HG02763 (cell line): ENCODE measurements around the gene LAMA2.

ENCODE experiments used
- ATAC-seq: cut with Tn5 transposase; IDR thresholded peaks from one replicate; pipeline ENCODE4 v1.9.1; 2021; ENCODE audit warnings: mild to moderate bottlenecking, moderate library complexity; ENCODE audit not compliant: unreplicated experiment

Gene LAMA2

GRCh38 chr6:129507059-129507807 lies 624.3 kb downstream of the LAMA2 start:
- no peak for ATAC-seq

DNA sequence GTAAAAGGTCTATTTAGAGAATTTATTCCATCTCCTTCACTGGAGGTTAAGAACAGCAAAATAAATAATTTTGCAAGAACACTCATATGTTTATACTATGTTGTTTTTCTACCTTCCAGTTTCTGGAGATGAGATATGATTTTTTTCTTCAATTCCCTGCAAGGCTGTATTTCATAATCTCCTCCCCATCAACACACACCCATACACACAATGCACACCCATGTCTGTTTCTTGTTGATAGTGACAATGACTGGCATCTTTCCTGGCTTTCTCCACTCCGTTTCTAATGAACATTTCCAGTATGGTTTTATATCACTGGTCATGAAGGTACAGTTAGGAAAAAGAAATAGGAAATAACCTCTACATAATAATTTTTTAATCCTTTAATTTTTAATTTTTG lies 624.9 kb downstream of the LAMA2 start:
- no peak for ATAC-seq

GRCh38 chr6:129508477-129509145 lies 625.7 kb downstream of the LAMA2 start:
- ATAC-seq, result no peak

- no peak for ATAC-seq
These were observed 628.0 kb downstream of the LAMA2 start for GRCh38 chr6:129510950-129511349.

DNA sequence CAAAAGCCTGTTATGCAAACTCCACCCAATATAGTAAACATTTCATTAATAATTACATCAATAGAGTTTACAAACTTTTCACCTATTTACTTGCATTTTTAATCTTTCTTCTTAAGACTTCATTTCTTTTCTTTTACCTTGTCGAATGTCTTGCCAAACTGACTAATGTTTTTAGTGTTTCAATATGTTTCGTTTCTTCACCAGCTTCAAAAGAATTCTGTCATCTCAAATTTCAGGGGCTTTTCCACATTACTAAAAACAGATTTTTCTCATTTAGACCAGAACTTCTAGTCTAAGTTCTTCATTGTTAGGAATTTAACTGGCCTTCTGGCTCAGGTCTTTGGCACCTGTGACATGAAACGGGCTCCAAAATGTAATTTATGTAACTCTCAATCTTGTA lies 630.5 kb downstream of the LAMA2 start:
- ATAC-seq, result no peak

GRCh38 chr6:129515004-129515403 lies 632.1 kb downstream of the LAMA2 start:
- ATAC-seq, result no peak

DNA sequence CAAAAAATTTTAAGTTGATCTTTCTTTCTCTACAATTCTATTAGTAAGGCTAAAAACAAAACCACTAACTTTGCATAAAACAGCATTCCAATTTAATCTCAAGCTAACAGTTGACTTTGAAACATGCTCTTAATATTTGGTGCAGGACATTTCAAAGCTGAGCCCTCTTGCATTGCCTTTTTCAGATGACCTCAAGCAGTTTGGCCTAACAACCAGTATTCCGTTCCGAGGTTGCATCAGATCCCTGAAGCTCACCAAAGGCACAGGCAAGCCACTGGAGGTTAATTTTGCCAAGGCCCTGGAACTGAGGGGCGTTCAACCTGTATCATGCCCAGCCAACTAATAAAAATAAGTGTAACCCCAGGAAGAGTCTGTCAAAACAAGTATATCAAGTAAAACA lies 633.1 kb downstream of the LAMA2 start:
- no peak for ATAC-seq

DNA sequence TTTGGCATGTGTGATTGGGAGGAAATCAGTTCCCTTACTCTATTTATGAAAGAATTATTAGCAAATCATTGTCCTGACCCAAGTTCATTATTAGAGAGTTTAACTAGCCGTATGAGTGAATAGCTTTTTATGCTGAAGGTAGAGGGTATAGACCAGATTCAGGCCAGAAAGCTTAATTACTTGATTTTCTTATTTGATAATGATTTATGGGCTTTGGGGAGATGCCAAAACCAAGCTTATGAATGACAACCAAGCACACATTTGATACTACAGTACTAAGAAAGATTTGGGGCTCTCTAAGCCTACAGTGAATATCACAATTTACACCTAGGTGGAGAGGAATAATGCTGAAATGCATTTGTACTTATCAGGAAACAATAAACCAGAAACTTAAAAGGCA lies 633.8 kb downstream of the LAMA2 start:
- no peak for ATAC-seq

- ATAC-seq, result no peak
These were observed 634.4 kb downstream of the LAMA2 start for GRCh38 chr6:129517288-129517687.

DNA sequence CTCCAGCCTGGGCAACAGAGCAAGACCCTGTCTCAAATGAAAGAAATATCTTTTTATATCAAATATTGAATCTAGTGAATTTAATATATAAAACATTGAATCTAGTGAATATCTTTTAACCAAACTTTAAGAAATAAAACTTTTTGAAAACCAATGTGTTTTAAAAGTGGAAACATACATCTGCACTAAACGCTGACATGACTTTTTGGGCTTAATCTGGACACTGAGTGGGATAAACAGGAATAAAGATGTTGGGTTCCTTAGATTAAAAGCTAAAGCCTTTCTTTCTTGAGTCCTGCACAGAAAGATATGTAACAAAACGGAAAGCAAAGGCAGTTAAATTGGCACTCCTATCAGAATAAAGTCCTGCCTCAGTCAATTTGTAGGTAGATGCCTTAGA lies 636.8 kb downstream of the LAMA2 start:
- no peak for ATAC-seq

DNA sequence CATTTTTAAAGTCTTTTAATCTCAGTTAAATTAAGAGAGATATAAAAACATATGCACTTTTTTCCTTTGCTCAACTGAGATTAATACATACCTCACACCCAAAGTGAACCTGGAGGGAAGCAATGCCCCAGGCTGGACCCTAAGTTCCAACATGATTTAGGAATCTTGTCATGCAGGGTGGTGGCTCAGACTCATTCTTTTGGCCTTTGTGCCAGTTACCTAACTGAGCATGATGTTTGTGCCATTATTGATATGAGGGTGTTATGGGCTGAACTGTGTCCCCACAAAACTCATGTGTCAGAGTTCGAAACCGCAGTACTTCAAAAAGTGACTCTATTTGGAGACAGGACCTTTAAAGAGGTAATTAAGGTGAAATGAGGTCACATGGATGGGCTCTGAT lies 639.0 kb downstream of the LAMA2 start:
- ATAC-seq, result no peak

GRCh38 chr6:129523816-129524215 lies 640.9 kb downstream of the LAMA2 start:
- no peak for ATAC-seq

GRCh38 chr6:129525055-129525454 lies 642.1 kb downstream of the LAMA2 start:
- no peak for ATAC-seq

GRCh38 chr6:129534926-129535325 lies 652.0 kb downstream of the LAMA2 start:
- no peak for ATAC-seq

GRCh38 chr6:129536271-129536670 lies 653.3 kb downstream of the LAMA2 start:
- no peak for ATAC-seq

DNA sequence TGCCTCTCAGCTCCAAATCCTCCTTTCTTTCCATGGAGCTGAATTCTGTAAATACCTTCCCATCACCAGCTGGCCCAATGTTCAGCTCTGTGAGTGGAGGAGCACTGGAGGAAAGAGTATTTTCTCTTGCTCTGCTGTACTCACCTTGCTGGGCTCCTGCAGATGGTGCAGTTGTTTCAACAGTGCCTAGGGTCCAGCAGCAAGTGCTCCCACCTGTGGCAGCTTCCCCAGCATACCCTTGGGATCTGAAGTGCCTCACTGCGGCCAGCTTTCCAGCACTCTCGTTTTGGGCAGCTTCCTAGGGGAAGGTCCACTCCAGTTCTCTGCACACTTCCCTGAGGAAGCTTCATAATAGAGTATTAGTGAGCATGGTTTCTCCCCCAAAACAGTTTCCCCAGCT lies 656.1 kb downstream of the LAMA2 start:
- ATAC-seq, result no peak

DNA sequence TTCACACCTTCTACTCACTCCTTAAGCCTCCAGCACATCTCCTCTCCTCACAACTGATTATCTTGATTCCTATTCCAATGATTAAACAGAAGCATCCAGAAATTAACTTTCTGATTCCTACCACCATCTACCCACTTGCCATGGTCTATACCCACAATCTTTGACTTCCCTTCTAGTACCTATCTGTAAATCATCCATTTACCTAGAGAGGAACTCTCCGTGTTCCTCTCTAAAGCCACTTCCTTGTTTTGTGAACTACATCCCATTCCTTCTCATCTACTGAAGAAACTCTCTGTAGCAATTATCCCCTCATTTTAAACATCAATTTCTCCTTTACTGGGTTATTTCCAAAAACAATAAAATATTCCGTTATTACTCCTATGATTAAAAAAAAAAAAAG lies 659.8 kb downstream of the LAMA2 start:
- no peak for ATAC-seq

GRCh38 chr6:129543981-129544380 lies 661.0 kb downstream of the LAMA2 start:
- no peak for ATAC-seq

DNA sequence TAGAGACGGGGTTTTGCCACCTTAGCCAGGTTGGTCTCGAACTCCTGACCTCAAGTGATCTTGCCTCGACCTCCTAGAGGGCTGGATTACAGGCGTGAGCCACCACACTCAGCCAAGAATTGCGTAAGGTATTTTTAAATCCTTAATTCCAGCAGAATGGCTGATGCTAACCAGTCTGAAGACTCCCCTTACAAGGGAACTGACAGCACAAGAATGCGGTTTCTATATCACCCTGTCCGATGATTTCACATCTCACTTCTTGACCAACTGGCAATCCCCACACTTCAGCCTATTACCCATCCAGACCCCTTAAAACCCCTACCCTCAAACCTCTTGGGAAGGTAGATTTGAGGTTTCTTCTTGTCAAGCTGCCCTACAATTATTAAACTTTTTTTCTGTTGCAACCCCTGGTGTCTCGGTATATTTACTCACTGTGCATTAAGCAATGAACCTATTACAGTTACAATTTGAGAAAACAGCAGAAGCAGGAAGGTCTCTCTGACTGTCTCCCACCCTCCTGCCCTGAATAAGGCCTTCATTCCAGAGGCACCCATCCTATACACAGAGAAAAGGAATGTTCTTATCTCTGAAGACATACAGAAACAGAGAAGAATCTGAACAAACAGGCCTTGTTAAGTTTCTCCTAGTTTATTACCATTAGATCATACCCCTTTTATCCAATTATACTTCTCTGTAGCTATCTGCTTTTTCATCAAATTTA lies 662.1 kb downstream of the LAMA2 start:
- ATAC-seq, result no peak

DNA sequence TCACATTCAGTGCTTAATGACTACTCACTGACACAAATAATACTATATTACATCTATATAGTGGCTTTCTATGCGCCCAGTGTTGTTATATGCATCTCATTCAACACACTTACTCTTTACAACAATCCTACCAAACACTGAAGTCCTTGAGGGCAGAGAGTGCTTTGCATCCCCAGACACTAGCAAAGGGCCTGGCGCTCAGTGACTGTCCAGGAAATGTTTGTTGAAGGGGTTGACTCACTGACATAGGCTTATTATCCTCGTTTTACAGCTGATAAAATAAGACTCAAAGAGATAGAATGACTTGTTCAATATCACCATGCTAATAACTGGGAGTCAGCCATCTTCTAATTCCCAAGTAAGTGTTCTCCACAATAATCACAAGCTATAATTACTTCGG lies 663.8 kb downstream of the LAMA2 start:
- no peak for ATAC-seq

- no peak for ATAC-seq
These were observed 668.5 kb downstream of the LAMA2 start for GRCh38 chr6:129551486-129551885.

DNA sequence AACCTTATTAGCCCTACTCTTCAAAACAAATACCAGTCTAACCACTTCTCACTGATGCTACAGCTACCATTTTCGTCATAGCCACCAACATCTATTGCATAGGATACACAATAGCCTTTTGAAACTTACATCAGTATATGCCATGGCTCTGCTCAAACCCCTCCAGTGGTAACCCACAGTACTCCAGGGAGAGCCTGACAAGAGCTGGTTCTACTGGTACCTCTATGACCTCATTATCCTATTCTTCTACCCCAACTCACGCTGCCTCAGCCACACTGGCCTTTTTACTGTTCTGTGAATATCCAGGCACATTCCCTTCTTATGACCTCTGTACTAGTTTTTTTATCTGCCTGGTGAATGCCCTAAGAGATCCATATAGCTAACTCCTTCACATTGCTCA lies 669.5 kb downstream of the LAMA2 start:
- no peak for ATAC-seq
